ENCODE data around the gene GDA.

Gene GDA

DNA sequence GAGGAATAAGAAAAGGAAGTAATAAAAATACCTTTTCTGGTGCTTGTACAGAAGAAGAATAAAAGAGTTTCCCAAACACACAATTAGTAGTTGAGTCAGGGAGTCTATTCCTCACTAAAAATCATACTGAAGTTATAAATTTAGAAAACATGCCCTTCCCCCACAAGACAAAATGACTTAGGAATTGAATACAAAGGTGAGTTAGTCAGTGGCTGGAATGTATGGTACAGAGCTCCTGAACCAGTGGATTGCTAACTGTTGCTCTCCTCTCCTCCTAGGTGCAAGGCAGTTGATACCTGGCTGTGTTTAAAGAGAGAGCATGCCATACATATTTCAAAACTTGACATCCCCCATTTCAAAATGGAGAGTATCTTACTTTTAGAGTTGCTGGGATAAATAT is 1.9 kb downstream of the GDA start:
- no peak for DNase-seq

GRCh38 chr9:72154468-72155285 is 5.4 kb downstream of the GDA start:
- no peak for DNase-seq

DNA sequence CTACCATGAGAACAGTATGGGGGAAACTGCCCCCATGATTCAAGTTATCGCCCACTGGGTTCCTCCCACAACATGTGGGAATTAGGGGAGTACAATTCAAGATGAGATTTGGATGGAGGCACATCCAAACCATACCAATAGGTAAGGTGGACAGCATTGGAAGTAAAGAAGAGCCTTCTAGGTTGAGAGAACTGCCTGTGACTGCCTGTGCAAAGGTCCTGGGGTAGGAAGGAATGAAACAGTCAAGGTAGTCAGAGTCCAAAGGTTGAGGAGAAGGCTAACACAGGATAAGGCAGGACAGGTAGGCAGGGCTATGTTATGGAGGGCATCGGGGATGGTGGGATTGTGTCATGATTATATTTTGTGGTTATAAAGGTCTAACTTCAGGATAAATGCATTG is 6.1 kb downstream of the GDA start:
- no peak for DNase-seq

DNA sequence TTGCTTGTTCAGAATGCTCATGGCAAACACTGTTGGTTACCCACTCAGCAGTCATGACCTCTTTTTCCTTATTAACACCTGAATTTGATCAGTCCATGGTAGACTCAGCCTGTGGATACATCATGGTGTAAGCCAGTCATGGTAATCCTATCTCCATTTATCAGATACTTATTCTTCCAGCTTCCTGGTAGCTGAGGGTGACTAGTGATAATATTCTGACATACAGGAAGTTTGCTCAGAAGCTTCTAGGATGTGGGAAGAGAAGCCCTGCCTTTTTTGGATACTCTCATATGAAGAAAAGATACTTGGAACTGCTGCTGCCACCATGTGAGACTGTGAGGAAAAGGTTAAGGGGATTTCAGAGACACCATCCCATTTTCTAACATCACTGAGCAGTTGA is 7.3 kb downstream of the GDA start:
- DNase-seq: no peak

- DNase-seq: no peak
Measured at GRCh38 chr9:72158680-72159079, 9.4 kb downstream of the GDA start.

DNA sequence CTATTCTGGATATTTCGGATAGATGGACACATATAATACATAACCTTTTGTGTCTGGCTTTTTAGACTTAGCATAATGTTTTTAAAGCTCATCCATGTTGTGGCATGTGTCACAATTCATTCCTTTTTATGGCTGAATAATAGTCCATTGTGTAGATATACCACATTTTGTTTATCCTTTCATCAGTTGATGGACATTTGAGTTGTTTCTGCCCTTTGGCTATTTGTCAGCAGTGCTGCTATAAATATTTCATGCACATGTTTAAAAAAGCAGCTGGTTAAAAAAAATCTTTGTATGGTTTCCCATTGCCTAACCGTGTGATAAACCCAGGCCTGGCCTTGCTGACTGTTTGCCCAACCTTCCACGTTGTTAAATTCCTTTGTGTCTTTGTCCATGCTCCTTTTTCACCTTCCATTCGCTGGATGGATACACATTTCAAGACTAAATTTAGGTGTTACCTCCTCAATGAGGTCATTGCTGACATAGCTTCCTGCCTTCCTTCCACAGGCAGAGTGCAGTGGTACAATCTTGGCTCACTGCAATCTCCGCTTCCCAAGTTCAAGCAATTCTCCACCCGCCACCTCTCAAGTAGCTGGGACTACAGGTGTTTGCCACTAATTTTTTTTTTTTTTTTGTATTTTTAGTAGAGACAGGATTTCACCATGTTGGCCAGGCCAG is 11.3 kb downstream of the GDA start:
- no peak for DNase-seq

- DNase-seq: no peak
Measured at GRCh38 chr9:72165326-72165725, 16.1 kb downstream of the GDA start.

DNA sequence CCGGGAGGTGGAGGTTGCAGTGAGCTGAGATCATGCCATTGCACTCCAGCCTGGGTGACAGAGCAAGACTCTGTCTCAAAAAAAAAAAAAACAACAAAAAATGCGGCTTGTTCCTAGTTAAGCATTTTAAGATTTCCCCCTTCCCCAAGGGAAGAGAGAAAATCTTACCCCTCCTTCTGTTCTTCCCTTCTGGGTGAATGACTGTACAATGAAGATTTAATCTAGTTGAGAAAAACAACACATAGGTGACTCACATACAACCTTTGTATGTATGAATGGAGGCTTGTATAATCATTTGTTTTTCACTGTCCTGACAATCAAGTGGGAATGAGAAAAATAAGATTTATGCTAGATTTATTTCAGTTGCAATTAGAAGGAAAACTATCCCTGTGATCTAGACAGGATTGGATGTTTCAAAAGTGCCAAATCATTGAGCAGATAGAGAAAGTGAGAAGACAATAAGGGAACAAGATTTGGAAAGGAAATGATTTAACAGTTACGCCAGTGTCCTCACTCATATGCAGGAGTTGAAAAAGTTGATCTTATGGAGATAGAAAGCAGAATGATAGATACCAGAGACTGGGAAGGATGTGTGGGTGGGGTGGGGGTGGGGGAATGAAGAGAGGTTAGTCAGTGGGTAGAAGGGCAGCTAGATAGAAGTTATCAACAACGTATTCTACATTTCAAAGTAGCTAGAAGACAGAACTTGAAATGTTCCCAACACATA is 16.7 kb downstream of the GDA start:
- no peak for DNase-seq

- no peak for DNase-seq
Measured at GRCh38 chr9:72168075-72168474, 18.8 kb downstream of the GDA start.

DNA sequence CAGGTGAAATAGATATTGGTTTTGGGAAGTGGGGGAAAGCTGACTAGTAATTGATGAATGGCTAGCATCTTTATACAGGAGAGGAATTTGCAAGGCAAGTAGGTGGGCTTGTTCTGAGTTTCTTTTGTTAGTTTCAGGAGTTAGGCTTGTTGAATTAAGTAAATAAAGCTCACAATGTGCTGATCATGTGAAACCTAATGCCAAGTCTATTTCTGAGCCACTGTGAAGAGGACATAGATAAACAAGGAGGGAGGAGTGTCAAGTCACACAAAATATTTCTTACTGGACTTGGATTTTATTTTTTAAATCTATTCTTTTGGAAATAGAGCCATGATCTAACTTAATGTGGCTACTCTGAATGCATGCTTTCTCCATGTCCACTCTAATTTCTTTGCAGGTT is 19.9 kb downstream of the GDA start:
- DNase-seq: no peak

- no peak for DNase-seq
Measured at GRCh38 chr9:72173080-72173479, 23.8 kb downstream of the GDA start.

DNA sequence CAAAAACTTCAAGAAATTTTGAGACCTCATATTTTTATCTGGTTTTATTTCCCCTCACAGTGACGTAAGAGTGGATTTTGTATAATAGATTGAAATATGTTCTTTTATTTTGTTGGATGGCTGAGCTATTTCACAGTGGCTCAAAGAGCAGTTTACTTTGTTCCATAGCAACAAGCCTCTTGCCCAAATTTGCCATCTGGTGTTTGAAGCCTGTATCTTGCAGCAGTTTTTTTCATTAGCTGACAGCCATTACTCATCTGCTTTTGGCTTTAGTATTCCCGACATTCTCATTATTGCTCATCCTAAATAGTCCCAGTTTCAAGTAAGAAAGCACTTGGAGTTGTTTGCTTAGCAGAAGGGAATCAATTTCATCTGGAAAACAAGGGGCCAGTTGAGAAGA is 36.3 kb downstream of the GDA start:
- no peak for DNase-seq

GRCh38 chr9:72187121-72187695 is 38.0 kb downstream of the GDA start:
- DNase-seq: no peak

DNA sequence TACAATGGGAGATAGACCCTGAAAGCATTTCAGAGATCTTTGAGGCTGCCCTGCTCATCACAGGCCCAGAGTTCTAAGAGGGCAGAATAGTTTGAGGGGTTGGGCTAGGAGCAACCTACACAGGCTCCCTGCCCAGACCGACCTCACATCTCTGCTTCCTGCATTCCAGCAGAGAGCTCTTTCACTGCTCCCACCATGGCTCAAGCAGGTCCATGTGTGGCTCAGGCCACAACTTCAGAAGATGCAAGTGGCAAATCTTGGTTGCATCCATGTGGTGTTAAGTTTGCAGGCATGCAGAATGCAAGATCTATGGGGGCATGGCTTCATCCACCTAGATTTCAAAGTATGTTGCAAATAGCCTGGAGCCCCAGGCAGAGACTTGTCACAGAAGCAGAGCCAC is 39.0 kb downstream of the GDA start:
- no peak for DNase-seq

DNA sequence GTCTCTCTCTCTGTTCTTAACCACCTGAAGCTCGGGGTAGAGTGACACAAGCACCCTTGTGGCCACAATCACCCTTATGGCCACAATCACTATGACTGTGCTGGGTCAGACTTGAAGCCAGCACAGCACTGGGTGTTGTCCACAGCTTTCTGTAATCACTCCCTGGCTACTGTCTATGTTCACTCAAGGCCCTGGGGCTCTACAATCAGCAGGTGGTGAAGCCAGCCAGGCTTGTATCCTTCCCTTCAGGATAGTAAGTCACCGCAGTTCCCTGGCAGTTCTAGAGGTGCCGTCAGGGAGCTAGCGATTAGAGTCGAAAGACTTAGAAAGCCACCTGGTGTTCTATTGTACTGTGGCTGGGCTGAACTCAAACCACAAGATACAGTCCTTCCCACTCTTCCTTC is 44.2 kb downstream of the GDA start:
- DNase-seq: no peak

DNA sequence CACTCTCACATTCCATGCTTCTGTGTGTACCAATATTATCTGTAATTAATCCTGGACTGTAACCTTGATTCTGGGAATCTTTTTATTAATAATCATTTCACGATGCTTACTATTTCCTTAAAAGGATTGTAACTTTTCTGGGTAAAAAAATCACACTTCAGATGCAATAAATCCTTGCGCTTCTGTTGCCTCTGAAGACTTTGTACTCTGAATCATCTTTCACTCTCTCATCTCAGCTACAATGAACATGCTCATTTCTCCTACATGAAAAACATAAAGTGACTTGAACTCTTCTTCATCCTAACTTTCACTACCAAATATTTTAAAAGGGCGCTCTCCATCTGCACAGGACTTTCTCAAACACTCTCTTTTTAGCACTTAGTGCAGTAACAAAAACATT is 50.0 kb downstream of the GDA start:
- no peak for DNase-seq

DNA sequence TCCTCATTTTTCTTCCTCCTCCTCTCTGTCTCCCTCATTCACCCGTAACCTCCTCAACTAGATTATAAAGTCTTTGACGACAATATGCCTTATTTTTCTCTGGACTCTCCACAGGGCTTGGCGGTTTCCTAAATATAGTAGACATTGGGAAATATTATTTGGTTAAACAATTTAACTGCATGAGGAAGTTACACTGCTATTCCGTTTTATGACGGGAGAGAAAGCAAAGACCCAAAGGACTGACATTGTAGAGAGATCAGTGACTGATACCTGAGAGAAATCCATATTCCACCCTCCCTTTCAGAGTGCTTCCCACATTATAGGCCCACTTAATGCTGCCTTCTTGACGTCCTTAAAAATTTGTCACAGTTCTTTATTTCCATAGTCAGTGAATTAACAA is 51.2 kb downstream of the GDA start:
- no peak for DNase-seq

- no peak for DNase-seq
Measured at GRCh38 chr9:72202009-72202408, 52.8 kb downstream of the GDA start.

GRCh38 chr9:72203205-72203803 is 54.1 kb downstream of the GDA start:
- DNase-seq: peak; percentile 10 to 13

GRCh38 chr9:72204062-72204461 is 54.8 kb downstream of the GDA start:
- DNase-seq: no peak

DNA sequence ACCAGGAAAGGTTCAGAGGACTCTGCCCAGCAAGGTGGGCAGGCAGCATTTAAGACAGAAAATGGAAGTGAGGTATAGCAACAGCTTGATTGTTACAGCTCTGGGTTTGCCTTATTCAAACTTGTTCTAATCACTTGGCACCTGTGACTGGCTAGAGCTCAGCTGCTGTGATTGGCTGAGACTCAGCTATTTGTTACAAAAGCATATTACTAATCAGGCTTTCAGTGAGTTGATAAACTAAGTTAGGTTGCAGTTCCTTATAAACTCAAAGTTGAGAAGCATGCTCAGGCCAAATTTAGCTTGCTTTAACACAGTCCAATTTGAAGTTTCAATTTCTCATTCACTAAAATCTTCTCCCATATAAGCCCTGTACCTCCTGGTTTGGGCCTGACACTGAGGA is 56.3 kb downstream of the GDA start:
- no peak for DNase-seq

- DNase-seq: no peak
Measured at GRCh38 chr9:72207278-72207677, 58.0 kb downstream of the GDA start.

DNA sequence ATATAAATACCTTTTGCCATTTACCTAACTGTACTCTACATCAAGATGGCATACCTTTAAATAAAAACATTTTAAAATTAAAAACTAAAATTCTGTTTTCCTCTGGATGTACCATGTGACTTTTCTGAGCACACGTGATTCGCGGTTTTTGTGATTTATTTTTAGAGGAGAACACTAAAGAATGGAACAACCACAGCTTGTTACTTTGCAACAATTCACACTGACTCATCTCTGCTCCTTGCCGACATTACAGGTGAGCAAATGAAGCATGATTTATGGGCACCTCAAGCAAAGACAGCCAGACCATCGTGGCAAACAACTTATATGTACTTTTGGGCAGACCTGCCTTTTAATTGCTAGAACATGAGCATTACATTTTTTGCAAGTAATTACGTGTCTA is 61.3 kb downstream of the GDA start:
- DNase-seq: no peak

Measured in NCI-H1930 (cell line).